Stomach (tissue), 4 donors: ENCODE data around the gene SPAG6.

Source experiments
- EP300 ChIP-seq: sonication (generic); formaldehyde crosslinking; IDR thresholded peaks from one replicate; pipeline ENCODE4 v1.6.1; 2017; ENCODE audit warnings: antibody characterized with exemption
- POLR2A ChIP-seq, 4 donors: fragments of 450-650 bp; IDR thresholded peaks; one replicate each; pipeline ENCODE4 v1.6.1; 2016; ENCODE audit warnings: antibody characterized with exemption in 4 of 4, control low read depth in 2 of 4, mild to moderate bottlenecking in 1 of 4, moderate library complexity in 1 of 4

- TF ChIP-seq EP300, result no peak
- TF ChIP-seq POLR2A (IDR thresholded peaks at IDR 0.05), result no peak
These were observed 108.0 kb downstream of the SPAG6 start for GRCh38 chr10:22453320-22453719.
